CD4-positive, alpha-beta T cell treated with Interleukin-17A for 1 hour (primary cell): ENCODE measurements around the gene DST.
A peak's percentile ranks its signal among the peaks of the same experiment; 100 is the strongest.
"Not testable (repeated sequence)": the region's sequence is repeated elsewhere in the genome, so short reads cannot be mapped to it uniquely, and the experiment has no call there.

Source experiments
- DNase-seq: peaks from one replicate; pipeline ENCODE4 v3.0.0-alpha.2; 2020

DST gene

GRCh38 chr6:56661338-56661737 is 18.6 kb upstream of the DST start:
- DNase-seq = not testable (repeated sequence)

- no peak for DNase-seq
Observed at GRCh38 chr6:56660381-56660730, 17.7 kb upstream of the DST start.

- no peak for DNase-seq
Observed at GRCh38 chr6:56659721-56660380, 17.2 kb upstream of the DST start.

- DNase-seq = no peak
Observed at GRCh38 chr6:56658326-56658725, 15.6 kb upstream of the DST start.

- no peak for DNase-seq
Observed at GRCh38 chr6:56657354-56657753, 14.7 kb upstream of the DST start.

GRCh38 chr6:56656466-56656865 is 13.8 kb upstream of the DST start:
- DNase-seq = no peak

- DNase-seq = no peak
Observed at GRCh38 chr6:56655996-56656395, 13.3 kb upstream of the DST start.

- no peak for DNase-seq
Observed at GRCh38 chr6:56655249-56655648, 12.6 kb upstream of the DST start.

GRCh38 chr6:56652994-56653393 is 10.3 kb upstream of the DST start:
- DNase-seq = no peak

- DNase-seq = no peak
Observed at GRCh38 chr6:56652231-56652630, 9.5 kb upstream of the DST start.

GRCh38 chr6:56650191-56650590 is 7.5 kb upstream of the DST start:
- no peak for DNase-seq

- no peak for DNase-seq
Observed at GRCh38 chr6:56649782-56650181, 7.1 kb upstream of the DST start.

GRCh38 chr6:56649053-56649769 is 6.5 kb upstream of the DST start:
- no peak for DNase-seq

- DNase-seq = no peak
Observed at GRCh38 chr6:56647172-56647762, 4.6 kb upstream of the DST start.

- DNase-seq = no peak
Observed at GRCh38 chr6:56644366-56644765, 1.7 kb upstream of the DST start.

GRCh38 chr6:56643379-56644089 is 845 bp upstream of the DST start:
- no peak for DNase-seq

GRCh38 chr6:56640374-56640773 is 2.3 kb downstream of the DST start:
- no peak for DNase-seq

GRCh38 chr6:56638760-56639159 is 3.9 kb downstream of the DST start:
- DNase-seq = no peak

GRCh38 chr6:56637640-56638039 is 5.0 kb downstream of the DST start:
- DNase-seq = peak; percentile 27

- DNase-seq = no peak
Observed at GRCh38 chr6:56628105-56628504, 14.6 kb downstream of the DST start.

GRCh38 chr6:56625356-56625755 is 17.3 kb downstream of the DST start:
- no peak for DNase-seq

- no peak for DNase-seq
Observed at GRCh38 chr6:56624728-56625069, 18.0 kb downstream of the DST start.

GRCh38 chr6:56624046-56624727 is 18.5 kb downstream of the DST start:
- DNase-seq = no peak
